ENCODE measurements around the gene TSR2.

TSR2 gene
- total RNA-seq: 34.0 to 54.5 (median 50.3) reads per million in 3 donors

GRCh38 chrX:54439960-54440871 is at the start of gene TSR2:
Gene TSR2, plus strand, starts transcription at chrX:54440404. Its CDS starts 18 bp downstream, at chrX:54440422.
- Histone ChIP-seq H3K27me3 (replicated peaks; ENCODE audit: control insufficient read depth, insufficient read depth, low read length, poor library complexity, severe bottlenecking) (no peaks in the 10 kb centered on the region), H3K36me3 (ENCODE audit: control insufficient read depth, insufficient read depth, low read length) (peaks cover 17% of the 10 kb centered on the region), H3K4me1 (ENCODE audit: control insufficient read depth, insufficient read depth, low read length, poor library complexity, severe bottlenecking) (peaks cover 7% of the 10 kb centered on the region), H3K4me3 (ENCODE audit: insufficient read depth, low read depth, low read length, poor library complexity, severe bottlenecking) (peak within 1 kb of the TSS; percentile 89), H3K27ac (ENCODE audit: insufficient read depth, low read length, poor library complexity, severe bottlenecking) (peak within 1 kb of the TSS; percentile 42), H3K9me3 (ENCODE audit: control insufficient read depth, low read length) (no peaks in the 10 kb centered on the region)
- DNase-seq: peak; percentile 60 to 70 (median 70)

GRCh38 chrX:54397113-54397512 is 43.1 kb upstream of the TSR2 start:
- DNase-seq: no peak

GRCh38 chrX:54407266-54407665 is 32.9 kb upstream of the TSR2 start:
- H3K27ac ChIP-seq (ENCODE audit: insufficient read depth, low read length, poor library complexity, severe bottlenecking): no peak overlapping the region
- peaks cover 4% of the 10 kb centered on the region for H3K4me1 ChIP-seq (ENCODE audit: control insufficient read depth, insufficient read depth, low read length, poor library complexity, severe bottlenecking)
- DNase-seq: no peak
- no peaks in the 10 kb centered on the region for H3K27me3 ChIP-seq (replicated peaks; ENCODE audit: control insufficient read depth, insufficient read depth, low read length, poor library complexity, severe bottlenecking)
- H3K36me3 ChIP-seq (ENCODE audit: control insufficient read depth, insufficient read depth, low read length): no peaks in the 10 kb centered on the region
- no peak overlapping the region for H3K4me3 ChIP-seq (ENCODE audit: insufficient read depth, low read depth, low read length, poor library complexity, severe bottlenecking)
- no peaks in the 10 kb centered on the region for H3K9me3 ChIP-seq (ENCODE audit: control insufficient read depth, low read length)

More at GRCh38 chrX:54397113-54397512, 43.1 kb upstream of the TSR2 start:
- H3K36me3 ChIP-seq (ENCODE audit: control insufficient read depth, insufficient read depth, low read length): no peaks in the 10 kb centered on the region
- no peaks in the 10 kb centered on the region for H3K9me3 ChIP-seq (ENCODE audit: control insufficient read depth, low read length)
- H3K27me3 ChIP-seq (replicated peaks; ENCODE audit: control insufficient read depth, insufficient read depth, low read length, poor library complexity, severe bottlenecking): no peaks in the 10 kb centered on the region
- H3K4me3 ChIP-seq (ENCODE audit: insufficient read depth, low read depth, low read length, poor library complexity, severe bottlenecking): no peak overlapping the region
- no peaks in the 10 kb centered on the region for H3K4me1 ChIP-seq (ENCODE audit: control insufficient read depth, insufficient read depth, low read length, poor library complexity, severe bottlenecking)
- no peak overlapping the region for H3K27ac ChIP-seq (ENCODE audit: insufficient read depth, low read length, poor library complexity, severe bottlenecking)

- H3K9me3 ChIP-seq (ENCODE audit: control insufficient read depth, low read length): no peaks in the 10 kb centered on the region
- H3K4me1 ChIP-seq (ENCODE audit: control insufficient read depth, insufficient read depth, low read length, poor library complexity, severe bottlenecking): peaks cover 10% of the 10 kb centered on the region
- H3K27ac ChIP-seq (ENCODE audit: insufficient read depth, low read length, poor library complexity, severe bottlenecking): no peak overlapping the region
Observed at GRCh38 chrX:54411732-54412131, 28.5 kb upstream of the TSR2 start.

GRCh38 chrX:54413753-54414152 is 26.5 kb upstream of the TSR2 start:
- Histone ChIP-seq H3K4me3 (ENCODE audit: insufficient read depth, low read depth, low read length, poor library complexity, severe bottlenecking) (no peak overlapping the region), H3K4me1 (ENCODE audit: control insufficient read depth, insufficient read depth, low read length, poor library complexity, severe bottlenecking) (peaks cover 10% of the 10 kb centered on the region), H3K36me3 (ENCODE audit: control insufficient read depth, insufficient read depth, low read length) (no peaks in the 10 kb centered on the region), H3K9me3 (ENCODE audit: control insufficient read depth, low read length) (no peaks in the 10 kb centered on the region), H3K27ac (ENCODE audit: insufficient read depth, low read length, poor library complexity, severe bottlenecking) (no peak overlapping the region), H3K27me3 (replicated peaks; ENCODE audit: control insufficient read depth, insufficient read depth, low read length, poor library complexity, severe bottlenecking) (no peaks in the 10 kb centered on the region)
- DNase-seq: no peak

More at GRCh38 chrX:54411732-54412131, 28.5 kb upstream of the TSR2 start:
- no peak overlapping the region for H3K4me3 ChIP-seq (ENCODE audit: insufficient read depth, low read depth, low read length, poor library complexity, severe bottlenecking)
- no peaks in the 10 kb centered on the region for H3K36me3 ChIP-seq (ENCODE audit: control insufficient read depth, insufficient read depth, low read length)
- no peak for DNase-seq
- no peaks in the 10 kb centered on the region for H3K27me3 ChIP-seq (replicated peaks; ENCODE audit: control insufficient read depth, insufficient read depth, low read length, poor library complexity, severe bottlenecking)

- DNase-seq: no peak
- no peaks in the 10 kb centered on the region for H3K9me3 ChIP-seq (ENCODE audit: control insufficient read depth, low read length)
- no peak overlapping the region for H3K27ac ChIP-seq (ENCODE audit: insufficient read depth, low read length, poor library complexity, severe bottlenecking)
- no peaks in the 10 kb centered on the region for H3K27me3 ChIP-seq (replicated peaks; ENCODE audit: control insufficient read depth, insufficient read depth, low read length, poor library complexity, severe bottlenecking)
- H3K36me3 ChIP-seq (ENCODE audit: control insufficient read depth, insufficient read depth, low read length): no peaks in the 10 kb centered on the region
- H3K4me3 ChIP-seq (ENCODE audit: insufficient read depth, low read depth, low read length, poor library complexity, severe bottlenecking): no peak overlapping the region
- peaks cover 6% of the 10 kb centered on the region for H3K4me1 ChIP-seq (ENCODE audit: control insufficient read depth, insufficient read depth, low read length, poor library complexity, severe bottlenecking)
Observed at GRCh38 chrX:54415534-54416350, 24.5 kb upstream of the TSR2 start.

- H3K36me3 ChIP-seq (ENCODE audit: control insufficient read depth, insufficient read depth, low read length): no peaks in the 10 kb centered on the region
- H3K4me1 ChIP-seq (ENCODE audit: control insufficient read depth, insufficient read depth, low read length, poor library complexity, severe bottlenecking): peaks cover 6% of the 10 kb centered on the region
- no peaks in the 10 kb centered on the region for H3K27me3 ChIP-seq (replicated peaks; ENCODE audit: control insufficient read depth, insufficient read depth, low read length, poor library complexity, severe bottlenecking)
- H3K9me3 ChIP-seq (ENCODE audit: control insufficient read depth, low read length): no peaks in the 10 kb centered on the region
- DNase-seq: no peak
- H3K27ac ChIP-seq (ENCODE audit: insufficient read depth, low read length, poor library complexity, severe bottlenecking): no peak overlapping the region
- no peak overlapping the region for H3K4me3 ChIP-seq (ENCODE audit: insufficient read depth, low read depth, low read length, poor library complexity, severe bottlenecking)
Observed at GRCh38 chrX:54416965-54417364, 23.2 kb upstream of the TSR2 start.

GRCh38 chrX:54419559-54420302 is 20.5 kb upstream of the TSR2 start:
- Histone ChIP-seq H3K27ac (ENCODE audit: insufficient read depth, low read length, poor library complexity, severe bottlenecking) (no peak overlapping the region), H3K4me1 (ENCODE audit: control insufficient read depth, insufficient read depth, low read length, poor library complexity, severe bottlenecking) (peaks cover 6% of the 10 kb centered on the region), H3K27me3 (replicated peaks; ENCODE audit: control insufficient read depth, insufficient read depth, low read length, poor library complexity, severe bottlenecking) (no peaks in the 10 kb centered on the region), H3K36me3 (ENCODE audit: control insufficient read depth, insufficient read depth, low read length) (no peaks in the 10 kb centered on the region), H3K9me3 (ENCODE audit: control insufficient read depth, low read length) (no peaks in the 10 kb centered on the region), H3K4me3 (ENCODE audit: insufficient read depth, low read depth, low read length, poor library complexity, severe bottlenecking) (no peak overlapping the region)
- no peak for DNase-seq

- Histone ChIP-seq H3K27ac (ENCODE audit: insufficient read depth, low read length, poor library complexity, severe bottlenecking) (no peak overlapping the region), H3K9me3 (ENCODE audit: control insufficient read depth, low read length) (no peaks in the 10 kb centered on the region), H3K36me3 (ENCODE audit: control insufficient read depth, insufficient read depth, low read length) (no peaks in the 10 kb centered on the region), H3K27me3 (replicated peaks; ENCODE audit: control insufficient read depth, insufficient read depth, low read length, poor library complexity, severe bottlenecking) (no peaks in the 10 kb centered on the region), H3K4me3 (ENCODE audit: insufficient read depth, low read depth, low read length, poor library complexity, severe bottlenecking) (no peak overlapping the region), H3K4me1 (ENCODE audit: control insufficient read depth, insufficient read depth, low read length, poor library complexity, severe bottlenecking) (no peaks in the 10 kb centered on the region)
- DNase-seq: no peak
Observed at GRCh38 chrX:54422168-54422567, 18.0 kb upstream of the TSR2 start.
